SK-N-SH treated with all-trans-retinoic acid at 6 μM for 48 hours (cell line): ENCODE measurements around the gene SERPING1.

Source experiments
- ARNTL ChIP-seq: fragments of 450-650 bp; formaldehyde crosslinking; IDR thresholded peaks from 2 replicates; pipeline ENCODE4 v1.5.0; 2020; ENCODE audit warnings: low read depth, mild to moderate bottlenecking, moderate library complexity, borderline replicate concordance
- GLIS3 ChIP-seq: fragments of 250-450 bp; sonication (Bioruptor Pico); IDR thresholded peaks from 2 replicates; pipeline ENCODE4 v1.5.0; 2020; ENCODE audit warnings: mild to moderate bottlenecking, moderate library complexity
- OSR1 ChIP-seq: fragments of 250-450 bp; sonication (Bioruptor Pico); IDR thresholded peaks from 2 replicates; pipeline ENCODE4 v1.8.0; 2022; ENCODE audit warnings: moderate library complexity, mild to moderate bottlenecking, inconsistent platforms
- SNAI2 ChIP-seq: fragments of 250-450 bp; sonication (Bioruptor Pico); IDR thresholded peaks from 2 replicates; pipeline ENCODE4 v1.5.0; 2020; ENCODE audit warnings: mild to moderate bottlenecking, moderate library complexity
- TCF4 ChIP-seq: fragments of 250-450 bp; sonication (Bioruptor Pico); IDR thresholded peaks from 2 replicates; pipeline ENCODE4 v1.8.0; 2021; ENCODE audit warnings: mild to moderate bottlenecking, moderate library complexity, borderline replicate concordance
- ZFP3 ChIP-seq: fragments of 250-450 bp; sonication (Bioruptor Pico); IDR thresholded peaks from 2 replicates; pipeline ENCODE4 v1.5.0; 2020; ENCODE audit warnings: mild to moderate bottlenecking, moderate library complexity
- ZNF565 ChIP-seq: fragments of 450-650 bp; formaldehyde crosslinking; conservative IDR thresholded peaks from 2 replicates; pipeline ENCODE4 v1.5.0; 2020; ENCODE audit warnings: low read depth, mild to moderate bottlenecking, moderate library complexity
- TF ChIP-seq, protein P1 (sequence below): fragments of 250-450 bp; sonication (Bioruptor Pico); IDR thresholded peaks from 2 replicates; pipeline ENCODE4 v1.5.1; 2020; ENCODE audit warnings: low read depth, mild to moderate bottlenecking, moderate library complexity
- TF ChIP-seq, protein P2 (sequence below): fragments of 250-450 bp; sonication (Bioruptor Pico); IDR thresholded peaks from 2 replicates; pipeline ENCODE4 v1.8.0; 2021; ENCODE audit warnings: low read depth, mild to moderate bottlenecking, moderate library complexity, borderline replicate concordance
- TF ChIP-seq, protein P3 (sequence below): fragments of 250-450 bp; sonication (Bioruptor Pico); IDR thresholded peaks from 2 replicates; pipeline ENCODE4 v1.8.0; 2020; ENCODE audit warnings: mild to moderate bottlenecking, moderate library complexity, borderline replicate concordance
- TF ChIP-seq, protein P4 (sequence below): fragments of 250-450 bp; sonication (Bioruptor Pico); IDR thresholded peaks from 2 replicates; pipeline ENCODE4 v1.5.0; 2020; ENCODE audit warnings: mild to moderate bottlenecking, moderate library complexity

DNA sequence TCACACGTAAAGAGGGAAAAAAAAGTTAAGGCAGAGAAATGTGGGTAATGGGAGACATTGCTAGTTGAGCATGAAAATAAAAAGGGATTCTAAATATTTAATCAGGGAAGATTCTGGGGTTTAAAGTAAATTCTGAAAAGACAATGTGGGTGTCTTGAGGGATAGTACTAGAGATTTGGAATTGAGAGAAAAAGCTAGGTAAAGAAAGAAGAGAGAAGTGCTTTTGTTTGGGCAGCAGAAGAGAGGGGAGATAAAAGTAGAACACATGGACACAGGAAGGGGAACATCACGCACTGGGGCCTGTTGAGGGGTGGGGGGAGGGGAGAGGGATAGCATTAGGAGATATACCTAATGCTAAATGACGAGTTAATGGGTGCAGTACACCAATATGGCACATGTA is 55.7 kb downstream of the SERPING1 start:
- TF ChIP-seq, protein P1, sequence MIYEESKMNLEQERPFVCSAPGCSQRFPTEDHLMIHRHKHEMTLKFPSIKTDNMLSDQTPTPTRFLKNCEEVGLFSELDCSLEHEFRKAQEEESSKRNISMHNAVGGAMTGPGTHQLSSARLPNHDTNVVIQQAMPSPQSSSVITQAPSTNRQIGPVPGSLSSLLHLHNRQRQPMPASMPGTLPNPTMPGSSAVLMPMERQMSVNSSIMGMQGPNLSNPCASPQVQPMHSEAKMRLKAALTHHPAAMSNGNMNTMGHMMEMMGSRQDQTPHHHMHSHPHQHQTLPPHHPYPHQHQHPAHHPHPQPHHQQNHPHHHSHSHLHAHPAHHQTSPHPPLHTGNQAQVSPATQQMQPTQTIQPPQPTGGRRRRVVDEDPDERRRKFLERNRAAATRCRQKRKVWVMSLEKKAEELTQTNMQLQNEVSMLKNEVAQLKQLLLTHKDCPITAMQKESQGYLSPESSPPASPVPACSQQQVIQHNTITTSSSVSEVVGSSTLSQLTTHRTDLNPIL, result no peak
- no peak for TF ChIP-seq GLIS3 (CRISPR knock-in tag)
- TF ChIP-seq TCF4 (CRISPR knock-in tag), result no peak
- no peak for TF ChIP-seq ZFP3 (CRISPR knock-in tag)
- TF ChIP-seq, protein P2, sequence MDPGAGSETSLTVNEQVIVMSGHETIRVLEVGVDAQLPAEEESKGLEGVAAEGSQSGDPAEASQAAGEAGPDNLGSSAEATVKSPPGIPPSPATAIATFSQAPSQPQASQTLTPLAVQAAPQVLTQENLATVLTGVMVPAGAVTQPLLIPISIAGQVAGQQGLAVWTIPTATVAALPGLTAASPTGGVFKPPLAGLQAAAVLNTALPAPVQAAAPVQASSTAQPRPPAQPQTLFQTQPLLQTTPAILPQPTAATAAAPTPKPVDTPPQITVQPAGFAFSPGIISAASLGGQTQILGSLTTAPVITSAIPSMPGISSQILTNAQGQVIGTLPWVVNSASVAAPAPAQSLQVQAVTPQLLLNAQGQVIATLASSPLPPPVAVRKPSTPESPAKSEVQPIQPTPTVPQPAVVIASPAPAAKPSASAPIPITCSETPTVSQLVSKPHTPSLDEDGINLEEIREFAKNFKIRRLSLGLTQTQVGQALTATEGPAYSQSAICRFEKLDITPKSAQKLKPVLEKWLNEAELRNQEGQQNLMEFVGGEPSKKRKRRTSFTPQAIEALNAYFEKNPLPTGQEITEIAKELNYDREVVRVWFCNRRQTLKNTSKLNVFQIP (CRISPR knock-in tag), result no peak
- TF ChIP-seq OSR1, result no peak
- TF ChIP-seq, protein P3, sequence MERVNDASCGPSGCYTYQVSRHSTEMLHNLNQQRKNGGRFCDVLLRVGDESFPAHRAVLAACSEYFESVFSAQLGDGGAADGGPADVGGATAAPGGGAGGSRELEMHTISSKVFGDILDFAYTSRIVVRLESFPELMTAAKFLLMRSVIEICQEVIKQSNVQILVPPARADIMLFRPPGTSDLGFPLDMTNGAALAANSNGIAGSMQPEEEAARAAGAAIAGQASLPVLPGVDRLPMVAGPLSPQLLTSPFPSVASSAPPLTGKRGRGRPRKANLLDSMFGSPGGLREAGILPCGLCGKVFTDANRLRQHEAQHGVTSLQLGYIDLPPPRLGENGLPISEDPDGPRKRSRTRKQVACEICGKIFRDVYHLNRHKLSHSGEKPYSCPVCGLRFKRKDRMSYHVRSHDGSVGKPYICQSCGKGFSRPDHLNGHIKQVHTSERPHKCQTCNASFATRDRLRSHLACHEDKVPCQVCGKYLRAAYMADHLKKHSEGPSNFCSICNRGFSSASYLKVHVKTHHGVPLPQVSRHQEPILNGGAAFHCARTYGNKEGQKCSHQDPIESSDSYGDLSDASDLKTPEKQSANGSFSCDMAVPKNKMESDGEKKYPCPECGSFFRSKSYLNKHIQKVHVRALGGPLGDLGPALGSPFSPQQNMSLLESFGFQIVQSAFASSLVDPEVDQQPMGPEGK (CRISPR knock-in tag), result no peak
- no peak for TF ChIP-seq SNAI2
- no peak for TF ChIP-seq ZNF565 (CRISPR knock-in tag)
- TF ChIP-seq, protein P4, sequence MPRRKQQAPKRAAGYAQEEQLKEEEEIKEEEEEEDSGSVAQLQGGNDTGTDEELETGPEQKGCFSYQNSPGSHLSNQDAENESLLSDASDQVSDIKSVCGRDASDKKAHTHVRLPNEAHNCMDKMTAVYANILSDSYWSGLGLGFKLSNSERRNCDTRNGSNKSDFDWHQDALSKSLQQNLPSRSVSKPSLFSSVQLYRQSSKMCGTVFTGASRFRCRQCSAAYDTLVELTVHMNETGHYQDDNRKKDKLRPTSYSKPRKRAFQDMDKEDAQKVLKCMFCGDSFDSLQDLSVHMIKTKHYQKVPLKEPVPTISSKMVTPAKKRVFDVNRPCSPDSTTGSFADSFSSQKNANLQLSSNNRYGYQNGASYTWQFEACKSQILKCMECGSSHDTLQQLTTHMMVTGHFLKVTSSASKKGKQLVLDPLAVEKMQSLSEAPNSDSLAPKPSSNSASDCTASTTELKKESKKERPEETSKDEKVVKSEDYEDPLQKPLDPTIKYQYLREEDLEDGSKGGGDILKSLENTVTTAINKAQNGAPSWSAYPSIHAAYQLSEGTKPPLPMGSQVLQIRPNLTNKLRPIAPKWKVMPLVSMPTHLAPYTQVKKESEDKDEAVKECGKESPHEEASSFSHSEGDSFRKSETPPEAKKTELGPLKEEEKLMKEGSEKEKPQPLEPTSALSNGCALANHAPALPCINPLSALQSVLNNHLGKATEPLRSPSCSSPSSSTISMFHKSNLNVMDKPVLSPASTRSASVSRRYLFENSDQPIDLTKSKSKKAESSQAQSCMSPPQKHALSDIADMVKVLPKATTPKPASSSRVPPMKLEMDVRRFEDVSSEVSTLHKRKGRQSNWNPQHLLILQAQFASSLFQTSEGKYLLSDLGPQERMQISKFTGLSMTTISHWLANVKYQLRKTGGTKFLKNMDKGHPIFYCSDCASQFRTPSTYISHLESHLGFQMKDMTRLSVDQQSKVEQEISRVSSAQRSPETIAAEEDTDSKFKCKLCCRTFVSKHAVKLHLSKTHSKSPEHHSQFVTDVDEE (CRISPR knock-in tag), result no peak
- no peak for TF ChIP-seq ARNTL (CRISPR knock-in tag)
